SJCRH30 (cell line): ENCODE results near the gene MAPKAP1. TPM values are rescaled to one million over a fixed set of nuclear protein-coding genes. Genes with fewer than 3 reads are reported as not detected.

Source experiments
- DNase-seq, 2 experiments: peaks; one replicate each; pipeline ENCODE4 v3.0.0-alpha.2; 2015 to 2020
- H3K27ac ChIP-seq: fragments of 250-450 bp; sonication (Bioruptor Pico); 2 replicates; pipeline ENCODE4 v1.5.1; 2020; ENCODE audit warnings: mild to moderate bottlenecking, moderate library complexity
- H3K27me3 ChIP-seq: fragments of 250-450 bp; sonication (Bioruptor Pico); 2 replicates; pipeline ENCODE4 v1.5.1; 2020; ENCODE audit warnings: mild to moderate bottlenecking, moderate library complexity
- H3K36me3 ChIP-seq: fragments of 250-450 bp; sonication (Bioruptor Pico); 2 replicates; pipeline ENCODE4 v1.5.1; 2020; ENCODE audit warnings: mild to moderate bottlenecking, moderate library complexity
- H3K4me1 ChIP-seq: fragments of 250-450 bp; sonication (Bioruptor Pico); 2 replicates; pipeline ENCODE4 v1.5.1; 2020; ENCODE audit warnings: mild to moderate bottlenecking, moderate library complexity
- H3K4me3 ChIP-seq: fragments of 250-450 bp; sonication (Bioruptor Pico); 2 replicates; pipeline ENCODE4 v1.5.1; 2020; ENCODE audit warnings: mild to moderate bottlenecking, moderate library complexity
- H3K9me3 ChIP-seq: fragments of 250-450 bp; sonication (Bioruptor Pico); replicated peaks from 2 replicates; pipeline ENCODE4 v1.5.1; 2020; ENCODE audit warnings: mild to moderate bottlenecking, moderate library complexity
- total RNA-seq: library from RNA; depleted of rRNA; stranded (reverse); fragments of >200 nt; shearing (Covaris generic); gene quantifications from 2 replicates; pipeline ENCODE4 v1.2.3, GENCODE V29; 2014

Gene MAPKAP1
- total RNA-seq, 1 experiment from 2014 or later, result 109 TPM

- DNase-seq, result no peak
- no peak overlapping the region for H3K27ac ChIP-seq
- no peaks in the 10 kb centered on the region for H3K36me3 ChIP-seq
- H3K27me3 ChIP-seq, result no peaks in the 10 kb centered on the region
- H3K4me1 ChIP-seq, result no peaks in the 10 kb centered on the region
- H3K9me3 ChIP-seq, result no peaks in the 10 kb centered on the region
- H3K4me3 ChIP-seq, result no peak overlapping the region
Observed at GRCh38 chr9:125415583-125416460, 291.2 kb downstream of the MAPKAP1 start.

DNA sequence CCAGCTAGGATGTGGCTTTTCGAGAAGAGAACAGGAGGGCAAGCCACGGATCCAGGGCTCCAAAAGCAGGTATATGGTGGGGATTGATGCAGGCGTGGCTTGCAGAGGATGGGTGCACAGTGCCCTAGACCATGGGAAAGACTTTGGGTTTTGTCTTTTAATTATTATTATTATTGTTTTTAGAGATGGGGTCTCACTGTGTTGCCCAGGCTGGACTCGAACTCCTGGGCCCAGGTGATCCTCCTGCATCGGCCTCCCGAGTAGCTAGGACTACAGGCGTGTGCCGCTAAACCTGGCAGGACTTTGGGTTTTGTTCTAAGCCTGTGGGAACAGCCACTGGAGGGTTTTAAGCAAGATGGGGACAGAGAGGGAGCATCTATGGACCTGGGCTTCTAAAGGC lies 293.4 kb downstream of the MAPKAP1 start:
- no peaks in the 10 kb centered on the region for H3K36me3 ChIP-seq
- H3K9me3 ChIP-seq, result no peaks in the 10 kb centered on the region
- H3K4me3 ChIP-seq, result no peak overlapping the region
- no peaks in the 10 kb centered on the region for H3K4me1 ChIP-seq
- H3K27me3 ChIP-seq, result no peaks in the 10 kb centered on the region
- no peak overlapping the region for H3K27ac ChIP-seq
- no peak for DNase-seq

DNA sequence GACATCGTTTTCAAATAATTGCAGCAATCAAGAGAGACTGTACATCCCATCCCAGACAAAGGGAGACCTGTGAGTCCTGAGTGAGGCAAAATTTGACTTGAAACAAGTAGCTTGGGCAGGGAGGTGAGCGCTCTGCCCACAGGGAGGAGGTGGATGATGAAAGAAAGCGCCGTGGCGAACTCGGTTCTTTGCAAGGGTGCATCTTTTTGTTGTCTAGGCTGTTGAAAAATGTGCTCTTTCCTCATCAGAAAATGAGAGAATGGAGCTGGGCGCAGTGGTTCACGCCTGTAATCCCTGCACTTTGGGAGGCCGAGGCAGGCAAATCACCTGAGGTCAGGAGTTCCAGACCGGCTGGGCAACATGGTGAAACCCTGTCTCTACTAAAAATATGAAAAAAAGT lies 294.8 kb downstream of the MAPKAP1 start:
- no peak for DNase-seq
- H3K27ac ChIP-seq, result no peak overlapping the region
- H3K27me3 ChIP-seq, result no peaks in the 10 kb centered on the region
- no peaks in the 10 kb centered on the region for H3K9me3 ChIP-seq
- no peaks in the 10 kb centered on the region for H3K36me3 ChIP-seq
- H3K4me1 ChIP-seq, result peaks cover 2% of the 10 kb centered on the region; the same call in 1 of the 2 replicates
- no peak overlapping the region for H3K4me3 ChIP-seq

- Histone ChIP-seq H3K27ac (no peak overlapping the region), H3K4me3 (no peak overlapping the region), H3K4me1 (peaks cover 3% of the 10 kb centered on the region; the same call in 1 of the 2 replicates), H3K9me3 (no peaks in the 10 kb centered on the region), H3K36me3 (no peaks in the 10 kb centered on the region), H3K27me3 (no peaks in the 10 kb centered on the region)
- no peak for DNase-seq
Observed at GRCh38 chr9:125411171-125411756, 295.7 kb downstream of the MAPKAP1 start.

DNA sequence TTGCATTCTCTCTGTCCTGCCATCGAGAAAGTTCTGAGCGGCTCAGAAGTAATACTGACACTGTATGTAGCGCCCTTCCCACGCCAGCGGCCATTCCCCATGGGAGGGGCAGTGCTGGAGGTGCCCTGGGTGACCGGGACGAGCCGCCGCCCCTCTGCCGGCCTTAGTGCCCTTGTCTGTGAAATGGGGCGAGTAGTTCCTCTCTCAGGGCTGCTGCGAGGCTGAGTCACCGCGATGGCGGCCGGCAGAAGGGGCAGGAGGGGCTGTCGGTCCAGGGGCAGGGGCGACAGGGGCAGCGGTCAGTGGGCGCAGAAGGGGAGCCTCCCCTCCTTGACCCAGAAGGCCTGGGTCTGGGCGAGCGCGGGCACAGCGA lies 296.5 kb downstream of the MAPKAP1 start:
- Histone ChIP-seq H3K27me3 (no peaks in the 10 kb centered on the region), H3K36me3 (no peaks in the 10 kb centered on the region), H3K9me3 (no peaks in the 10 kb centered on the region), H3K27ac (no peak overlapping the region), H3K4me3 (no peak overlapping the region), H3K4me1 (peaks cover 3% of the 10 kb centered on the region; the same call in 1 of the 2 replicates)
- DNase-seq, result no peak

DNA sequence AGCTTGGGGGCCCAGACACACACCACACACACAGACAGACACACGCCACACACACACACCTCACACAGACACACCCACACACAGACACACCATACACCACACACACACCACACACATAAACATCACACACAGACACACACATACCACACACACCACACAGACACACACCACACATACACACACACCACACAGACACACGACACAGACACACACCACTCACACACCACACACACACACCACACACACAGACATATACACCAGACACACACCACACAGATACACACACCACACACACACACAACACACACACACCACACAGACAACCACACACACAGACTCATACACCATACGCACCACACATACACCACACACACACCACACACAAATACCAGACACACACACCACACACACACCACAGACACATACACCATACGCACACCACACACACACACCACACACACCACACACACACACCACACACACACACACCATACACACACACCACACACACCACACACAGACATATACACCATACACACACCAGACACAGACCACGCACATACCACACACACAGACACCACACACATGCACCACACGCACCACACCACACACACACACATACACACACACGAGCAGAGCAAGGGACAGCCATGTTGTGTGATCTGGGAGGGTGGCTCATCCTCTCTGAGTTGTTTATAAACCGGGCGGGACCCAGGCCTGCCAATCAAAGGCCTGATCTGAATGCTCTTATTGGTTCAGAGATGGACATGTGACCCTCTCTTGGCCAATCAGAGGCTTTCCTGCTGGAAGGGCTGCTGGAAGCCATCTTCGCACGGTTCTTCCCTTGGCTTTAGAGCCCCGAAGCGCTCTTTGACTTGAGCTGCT lies 297.1 kb downstream of the MAPKAP1 start:
- Histone ChIP-seq H3K27ac (no peak overlapping the region), H3K4me1 (peaks cover 3% of the 10 kb centered on the region; the same call in 1 of the 2 replicates), H3K36me3 (no peaks in the 10 kb centered on the region), H3K9me3 (no peaks in the 10 kb centered on the region), H3K27me3 (no peaks in the 10 kb centered on the region), H3K4me3 (no peak overlapping the region)
- DNase-seq, result peak; percentile 63 to 73

- Histone ChIP-seq H3K27ac (no peak overlapping the region), H3K27me3 (no peaks in the 10 kb centered on the region), H3K4me3 (no peak overlapping the region), H3K36me3 (no peaks in the 10 kb centered on the region), H3K4me1 (peaks cover 3% of the 10 kb centered on the region; the same call in 1 of the 2 replicates), H3K9me3 (no peaks in the 10 kb centered on the region)
- DNase-seq, result peak in 1 of 2 experiments; percentile 39
Observed at GRCh38 chr9:125409217-125409636, 297.8 kb downstream of the MAPKAP1 start.

GRCh38 chr9:125407974-125408900 lies 298.8 kb downstream of the MAPKAP1 start:
- peak; percentile 86 to 93 for DNase-seq
- H3K9me3 ChIP-seq, result no peaks in the 10 kb centered on the region
- peak overlapping the region; percentile 66 for H3K4me3 ChIP-seq
- H3K36me3 ChIP-seq, result no peaks in the 10 kb centered on the region
- peak overlapping the region; percentile 63 for H3K27ac ChIP-seq
- H3K27me3 ChIP-seq, result no peaks in the 10 kb centered on the region
- H3K4me1 ChIP-seq, result peaks cover 3% of the 10 kb centered on the region; the same call in 1 of the 2 replicates

DNA sequence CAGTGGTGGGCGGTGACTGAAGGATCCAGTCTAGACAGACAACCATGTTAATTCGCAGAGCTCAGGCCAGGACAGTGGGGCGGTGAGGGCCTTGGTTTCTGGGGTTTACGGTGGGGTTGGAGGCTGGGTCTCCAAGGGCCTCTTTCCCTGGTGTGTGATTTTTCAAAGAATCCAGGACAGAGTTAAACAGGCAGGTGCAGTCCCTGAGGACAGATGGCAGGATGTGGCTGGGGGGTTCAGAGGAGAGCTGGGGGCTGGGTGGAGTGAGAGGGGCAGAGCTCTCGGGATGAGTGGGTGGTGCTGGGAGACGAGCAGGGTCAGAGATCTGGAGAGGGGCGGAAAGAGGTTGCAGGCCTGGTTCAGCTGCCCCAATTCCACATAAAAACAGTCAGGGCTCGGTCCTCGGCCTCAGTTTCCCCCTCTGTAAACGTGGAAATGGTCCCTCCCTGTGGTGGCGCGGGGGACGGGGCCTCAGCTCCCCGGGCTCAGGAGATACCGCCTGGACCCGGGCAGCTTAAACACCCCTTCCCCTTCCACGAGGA lies 299.5 kb downstream of the MAPKAP1 start:
- peak overlapping the region; percentile 66 for H3K4me3 ChIP-seq
- H3K27me3 ChIP-seq, result no peaks in the 10 kb centered on the region
- H3K9me3 ChIP-seq, result no peaks in the 10 kb centered on the region
- H3K4me1 ChIP-seq, result peaks cover 3% of the 10 kb centered on the region; the same call in 1 of the 2 replicates
- DNase-seq, result peak; percentile 64 to 67
- no peaks in the 10 kb centered on the region for H3K36me3 ChIP-seq
- H3K27ac ChIP-seq, result peak overlapping the region; percentile 63

DNA sequence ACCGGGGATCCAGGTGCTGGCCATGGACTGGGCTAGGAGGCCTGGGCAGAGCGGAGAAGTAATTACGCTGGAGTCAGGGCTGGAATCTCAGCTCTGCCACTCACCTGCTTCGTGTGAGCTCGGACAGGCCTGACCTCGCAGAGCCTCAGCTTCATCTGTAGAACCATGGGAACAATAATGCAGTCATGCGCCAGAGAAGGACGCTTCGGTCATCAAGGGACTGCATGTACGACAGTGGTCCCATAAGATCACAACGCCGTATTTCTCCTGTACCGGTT lies 300.3 kb downstream of the MAPKAP1 start:
- no peaks in the 10 kb centered on the region for H3K27me3 ChIP-seq
- H3K9me3 ChIP-seq, result no peaks in the 10 kb centered on the region
- H3K36me3 ChIP-seq, result no peaks in the 10 kb centered on the region
- peaks cover 3% of the 10 kb centered on the region; the same call in 1 of the 2 replicates for H3K4me1 ChIP-seq
- DNase-seq, result no peak
- no peak overlapping the region for H3K27ac ChIP-seq
- H3K4me3 ChIP-seq, result no peak overlapping the region

DNA sequence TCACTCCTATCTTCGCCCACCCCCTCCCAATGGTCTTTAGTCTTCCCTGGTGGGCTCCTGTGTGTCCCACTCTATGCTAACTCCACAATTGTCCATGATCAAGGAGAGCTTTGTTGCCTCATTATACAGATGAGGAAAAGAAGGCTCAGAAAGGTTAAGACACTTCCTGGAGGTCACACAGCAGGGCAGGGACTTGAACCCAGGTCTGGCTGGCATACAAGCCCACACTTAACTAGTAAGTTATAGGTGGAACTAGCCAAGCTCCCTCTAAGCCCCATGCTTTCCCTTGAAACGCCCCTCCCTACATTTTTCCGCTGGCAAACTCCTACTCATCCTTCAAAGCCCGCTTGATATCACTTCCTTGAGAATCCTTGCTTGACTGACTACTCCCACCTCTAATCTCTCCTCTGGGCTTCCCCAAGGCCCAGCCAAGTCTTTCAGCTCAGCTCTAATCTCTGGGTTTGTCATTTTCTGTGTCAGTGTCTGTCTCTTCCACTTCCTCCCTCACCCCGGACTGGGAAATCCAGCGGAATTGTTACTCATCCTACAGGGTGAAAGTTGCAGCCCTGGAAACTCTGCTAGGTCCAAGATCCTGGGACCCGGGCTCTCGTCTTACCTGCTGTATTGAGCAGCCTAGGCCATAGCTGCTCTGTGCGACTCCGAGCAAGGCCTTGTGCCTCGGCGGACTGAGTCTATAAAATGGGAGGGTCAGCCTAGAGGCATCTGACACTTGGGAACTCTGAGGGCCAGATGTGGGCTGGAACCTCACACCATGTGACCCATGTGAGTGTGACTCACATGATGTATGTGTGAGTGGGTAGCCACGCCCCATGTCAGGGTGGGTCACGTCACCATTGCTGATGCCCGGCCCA lies 300.8 kb downstream of the MAPKAP1 start:
- DNase-seq, result peak in 1 of 2 experiments; percentile 24

GRCh38 chr9:125404733-125405132 lies 302.3 kb downstream of the MAPKAP1 start:
- no peak for DNase-seq
- Histone ChIP-seq H3K27ac (no peak overlapping the region), H3K9me3 (no peaks in the 10 kb centered on the region), H3K4me3 (no peak overlapping the region), H3K4me1 (peaks cover 3% of the 10 kb centered on the region; the same call in 1 of the 2 replicates), H3K27me3 (no peaks in the 10 kb centered on the region), H3K36me3 (no peaks in the 10 kb centered on the region)

More for the DNA sequence above, 300.8 kb downstream of the MAPKAP1 start:
- Histone ChIP-seq H3K27me3 (no peaks in the 10 kb centered on the region), H3K27ac (no peak overlapping the region), H3K36me3 (no peaks in the 10 kb centered on the region), H3K4me3 (no peak overlapping the region), H3K4me1 (peaks cover 3% of the 10 kb centered on the region; the same call in 1 of the 2 replicates), H3K9me3 (no peaks in the 10 kb centered on the region)
